WTC11 (cell line): ENCODE data around the gene TMEM204. TPM values are rescaled to one million over a fixed set of nuclear protein-coding genes. Genes with fewer than 3 reads are reported as not detected.

Source experiments
- ATAC-seq: fragments of 200-7000 bp; cut with Tn5 transposase; 2 replicates; pipeline ENCODE4 v1.10.0; 2021; ENCODE audit warnings: mild to moderate bottlenecking, moderate library complexity
- CTCF ChIA-PET: fragments of 300-600 bp; sonication (Branson Sonifier 250); formaldehyde crosslinking; loops from one replicate; lab custom pipeline; 2021; ENCODE audit warnings: antibody characterized with exemption; lab: Charles Lee
- POLR2A ChIA-PET: fragments of 350-600 bp; sonication (Branson Sonifier 250); formaldehyde crosslinking; loops from one replicate; lab custom pipeline; 2021; ENCODE audit warnings: antibody characterized with exemption; lab: Charles Lee
- DNase-seq: peaks from one replicate; pipeline ENCODE4 v3.0.0; 2021; ENCODE audit warnings: low spot score
- H3K27ac Mint-ChIP-seq: 2 replicates; pipeline ENCODE4 v1.8.0; 2021; ENCODE audit warnings: mixed read lengths
- H3K27me3 Mint-ChIP-seq: 2 replicates; pipeline ENCODE4 v1.8.0; 2021; ENCODE audit warnings: low read depth, mild to moderate bottlenecking, moderate library complexity, mixed read lengths
- H3K36me3 Mint-ChIP-seq: 2 replicates; pipeline ENCODE4 v1.8.0; 2021; ENCODE audit warnings: mixed read lengths
- H3K4me1 Mint-ChIP-seq: 2 replicates; pipeline ENCODE4 v1.8.0; 2022; ENCODE audit warnings: mixed read lengths
- H3K4me3 Mint-ChIP-seq: 2 replicates; pipeline ENCODE4 v1.8.0; 2021; ENCODE audit warnings: mild to moderate bottlenecking, moderate library complexity, mixed read lengths
- H3K9me3 Mint-ChIP-seq: 2 replicates; pipeline ENCODE4 v1.8.0; 2021; ENCODE audit warnings: mixed read lengths
- CREB1 ChIP-seq: sonication (generic); formaldehyde crosslinking; IDR thresholded peaks from 2 replicates; pipeline ENCODE4 v1.8.0; 2023; ENCODE audit warnings: mild to moderate bottlenecking, missing genetic modification reagents
- FOXP1 ChIP-seq: sonication (generic); formaldehyde crosslinking; IDR thresholded peaks from 2 replicates; pipeline ENCODE4 v1.8.0; 2022; ENCODE audit warnings: missing genetic modification reagents, mild to moderate bottlenecking, moderate library complexity, borderline replicate concordance
- KAT7 ChIP-seq: sonication (generic); formaldehyde crosslinking; IDR thresholded peaks from 2 replicates; pipeline ENCODE4 v1.8.1; 2023; ENCODE audit warnings: missing genetic modification reagents, mild to moderate bottlenecking, borderline replicate concordance
- OVOL2 ChIP-seq: fragments of 250-450 bp; sonication (Bioruptor Pico); IDR thresholded peaks from 2 replicates; pipeline ENCODE4 v1.9.0; 2021; ENCODE audit warnings: mild to moderate bottlenecking, borderline replicate concordance
- PRRX2 ChIP-seq: fragments of 250-450 bp; sonication (Bioruptor Pico); IDR thresholded peaks from 2 replicates; pipeline ENCODE4 v1.8.0; 2021; ENCODE audit warnings: mild to moderate bottlenecking
- TEAD4 ChIP-seq: sonication (generic); formaldehyde crosslinking; IDR thresholded peaks from 2 replicates; pipeline ENCODE4 v1.8.0; 2022; ENCODE audit warnings: mild to moderate bottlenecking, missing genetic modification reagents
- TP53 ChIP-seq: sonication (generic); formaldehyde crosslinking; IDR thresholded peaks from 2 replicates; pipeline ENCODE4 v1.8.1; 2023; ENCODE audit warnings: mild to moderate bottlenecking, missing genetic modification reagents
- ZNF219 ChIP-seq: sonication (generic); formaldehyde crosslinking; IDR thresholded peaks from 2 replicates; pipeline ENCODE4 v1.8.0; 2023; ENCODE audit warnings: missing genetic modification reagents, mild to moderate bottlenecking, borderline replicate concordance
- ZNF232 ChIP-seq: sonication (generic); formaldehyde crosslinking; IDR thresholded peaks from 2 replicates; pipeline ENCODE4 v1.8.0; 2022; ENCODE audit warnings: mild to moderate bottlenecking, missing genetic modification reagents
- ZNF423 ChIP-seq: fragments of 250-450 bp; sonication (Bioruptor Pico); IDR thresholded peaks from 2 replicates; pipeline ENCODE4 v2.1.2; 2022; ENCODE audit warnings: mild to moderate bottlenecking, moderate library complexity
- ZNF671 ChIP-seq: fragments of 250-450 bp; sonication (Bioruptor Pico); IDR thresholded peaks from 2 replicates; pipeline ENCODE4 v1.8.0; 2021; ENCODE audit warnings: mild to moderate bottlenecking
- total RNA-seq: library from RNA; stranded (reverse); gene quantifications from 3 replicates; pipeline ENCODE4 v1.2.3, GENCODE V29; 2021
- TF ChIP-seq, protein P1 (sequence below): fragments of 250-450 bp; sonication (Bioruptor Pico); IDR thresholded peaks from 2 replicates; pipeline ENCODE4 v1.8.0; 2021; ENCODE audit warnings: mild to moderate bottlenecking
- TF ChIP-seq, protein P2 (sequence below): sonication (generic); formaldehyde crosslinking; IDR thresholded peaks from 2 replicates; pipeline ENCODE4 v1.8.1; 2022; ENCODE audit warnings: mild to moderate bottlenecking, missing genetic modification reagents, moderate library complexity, borderline replicate concordance
- TF ChIP-seq, protein P3 (sequence below): sonication (generic); formaldehyde crosslinking; IDR thresholded peaks from 2 replicates; pipeline ENCODE4 v1.8.0; 2022; ENCODE audit warnings: mild to moderate bottlenecking, missing genetic modification reagents
- TF ChIP-seq, protein P4 (sequence below): fragments of 250-450 bp; sonication (Bioruptor Pico); IDR thresholded peaks from 2 replicates; pipeline ENCODE4 v2.1.2; 2022; ENCODE audit warnings: mild to moderate bottlenecking, moderate library complexity
- TF ChIP-seq, protein P5 (sequence below): sonication (generic); formaldehyde crosslinking; conservative IDR thresholded peaks from 2 replicates; pipeline ENCODE4 v1.8.1; 2023; ENCODE audit warnings: mild to moderate bottlenecking, low read depth, missing genetic modification reagents, moderate library complexity
- TF ChIP-seq, protein P6 (sequence below): sonication (generic); formaldehyde crosslinking; IDR thresholded peaks from 2 replicates; pipeline ENCODE4 v1.8.1; 2022; ENCODE audit warnings: missing genetic modification reagents, borderline replicate concordance
- TF ChIP-seq, protein P7 (sequence below): fragments of 250-450 bp; sonication (Bioruptor Pico); IDR thresholded peaks from 2 replicates; pipeline ENCODE4 v1.9.0; 2021; ENCODE audit warnings: mild to moderate bottlenecking, borderline replicate concordance
- TF ChIP-seq, protein P8 (sequence below): sonication (generic); formaldehyde crosslinking; IDR thresholded peaks from 2 replicates; pipeline ENCODE4 v1.8.1; 2023; ENCODE audit warnings: mild to moderate bottlenecking, missing genetic modification reagents
- TF ChIP-seq, protein P9 (sequence below): fragments of 250-450 bp; sonication (Bioruptor Pico); conservative IDR thresholded peaks from 2 replicates; pipeline ENCODE4 v1.9.0; 2021; ENCODE audit warnings: mild to moderate bottlenecking

TMEM204 gene
- total RNA-seq, 1 experiment from 2014 or later = 0.35 TPM

DNA sequence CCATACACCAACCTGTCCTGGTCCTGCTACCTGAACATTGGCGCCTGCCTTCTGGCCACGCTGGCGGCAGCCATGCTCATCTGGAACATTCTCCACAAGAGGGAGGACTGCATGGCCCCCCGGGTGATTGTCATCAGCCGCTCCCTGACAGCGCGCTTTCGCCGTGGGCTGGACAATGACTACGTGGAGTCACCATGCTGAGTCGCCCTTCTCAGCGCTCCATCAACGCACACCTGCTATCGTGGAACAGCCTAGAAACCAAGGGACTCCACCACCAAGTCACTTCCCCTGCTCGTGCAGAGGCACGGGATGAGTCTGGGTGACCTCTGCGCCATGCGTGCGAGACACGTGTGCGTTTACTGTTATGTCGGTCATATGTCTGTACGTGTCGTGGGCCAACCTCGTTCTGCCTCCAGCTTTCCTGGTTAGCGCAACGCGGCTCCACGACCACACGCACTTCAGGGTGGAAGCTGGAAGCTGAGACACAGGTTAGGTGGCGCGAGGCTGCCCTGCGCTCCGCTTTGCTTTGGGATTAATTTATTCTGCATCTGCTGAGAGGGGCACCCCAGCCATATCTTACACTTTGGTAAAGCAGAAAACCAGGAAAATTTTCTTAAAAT is 21.5 kb downstream of the TMEM204 start:
- H3K27me3 Mint-ChIP-seq = no peaks in the 10 kb centered on the region; the same call in 1 of the 2 replicates
- ChIA-PET CTCF (no interaction called here), POLR2A (no interaction called here)
- peaks cover 7% of the 10 kb centered on the region for H3K36me3 Mint-ChIP-seq
- ATAC-seq (no peak), DNase-seq (no peak)
- TF ChIP-seq, protein P1, sequence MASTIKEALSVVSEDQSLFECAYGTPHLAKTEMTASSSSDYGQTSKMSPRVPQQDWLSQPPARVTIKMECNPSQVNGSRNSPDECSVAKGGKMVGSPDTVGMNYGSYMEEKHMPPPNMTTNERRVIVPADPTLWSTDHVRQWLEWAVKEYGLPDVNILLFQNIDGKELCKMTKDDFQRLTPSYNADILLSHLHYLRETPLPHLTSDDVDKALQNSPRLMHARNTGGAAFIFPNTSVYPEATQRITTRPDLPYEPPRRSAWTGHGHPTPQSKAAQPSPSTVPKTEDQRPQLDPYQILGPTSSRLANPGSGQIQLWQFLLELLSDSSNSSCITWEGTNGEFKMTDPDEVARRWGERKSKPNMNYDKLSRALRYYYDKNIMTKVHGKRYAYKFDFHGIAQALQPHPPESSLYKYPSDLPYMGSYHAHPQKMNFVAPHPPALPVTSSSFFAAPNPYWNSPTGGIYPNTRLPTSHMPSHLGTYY (CRISPR knock-in tag) = no peak
- TF ChIP-seq ZNF219 (CRISPR knock-in tag) = no peak
- no peak for TF ChIP-seq TEAD4 (CRISPR knock-in tag)
- TF ChIP-seq OVOL2 (CRISPR knock-in tag) = no peak
- no peak for TF ChIP-seq ZNF423 (CRISPR knock-in tag)
- TF ChIP-seq, protein P2, sequence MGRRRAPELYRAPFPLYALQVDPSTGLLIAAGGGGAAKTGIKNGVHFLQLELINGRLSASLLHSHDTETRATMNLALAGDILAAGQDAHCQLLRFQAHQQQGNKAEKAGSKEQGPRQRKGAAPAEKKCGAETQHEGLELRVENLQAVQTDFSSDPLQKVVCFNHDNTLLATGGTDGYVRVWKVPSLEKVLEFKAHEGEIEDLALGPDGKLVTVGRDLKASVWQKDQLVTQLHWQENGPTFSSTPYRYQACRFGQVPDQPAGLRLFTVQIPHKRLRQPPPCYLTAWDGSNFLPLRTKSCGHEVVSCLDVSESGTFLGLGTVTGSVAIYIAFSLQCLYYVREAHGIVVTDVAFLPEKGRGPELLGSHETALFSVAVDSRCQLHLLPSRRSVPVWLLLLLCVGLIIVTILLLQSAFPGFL (CRISPR knock-in tag) = no peak
- TF ChIP-seq, protein P3, sequence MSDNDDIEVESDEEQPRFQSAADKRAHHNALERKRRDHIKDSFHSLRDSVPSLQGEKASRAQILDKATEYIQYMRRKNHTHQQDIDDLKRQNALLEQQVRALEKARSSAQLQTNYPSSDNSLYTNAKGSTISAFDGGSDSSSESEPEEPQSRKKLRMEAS (CRISPR knock-in tag) = no peak
- TF ChIP-seq, protein P4, sequence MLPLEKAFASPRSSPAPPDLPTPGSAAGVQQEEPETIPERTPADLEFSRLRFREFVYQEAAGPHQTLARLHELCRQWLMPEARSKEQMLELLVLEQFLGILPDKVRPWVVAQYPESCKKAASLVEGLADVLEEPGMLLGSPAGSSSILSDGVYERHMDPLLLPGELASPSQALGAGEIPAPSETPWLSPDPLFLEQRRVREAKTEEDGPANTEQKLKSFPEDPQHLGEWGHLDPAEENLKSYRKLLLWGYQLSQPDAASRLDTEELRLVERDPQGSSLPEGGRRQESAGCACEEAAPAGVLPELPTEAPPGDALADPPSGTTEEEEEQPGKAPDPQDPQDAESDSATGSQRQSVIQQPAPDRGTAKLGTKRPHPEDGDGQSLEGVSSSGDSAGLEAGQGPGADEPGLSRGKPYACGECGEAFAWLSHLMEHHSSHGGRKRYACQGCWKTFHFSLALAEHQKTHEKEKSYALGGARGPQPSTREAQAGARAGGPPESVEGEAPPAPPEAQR (CRISPR knock-in tag) = no peak
- no peak for TF ChIP-seq PRRX2 (CRISPR knock-in tag)
- no peak for TF ChIP-seq FOXP1
- no peak for TF ChIP-seq TP53
- TF ChIP-seq, protein P5, sequence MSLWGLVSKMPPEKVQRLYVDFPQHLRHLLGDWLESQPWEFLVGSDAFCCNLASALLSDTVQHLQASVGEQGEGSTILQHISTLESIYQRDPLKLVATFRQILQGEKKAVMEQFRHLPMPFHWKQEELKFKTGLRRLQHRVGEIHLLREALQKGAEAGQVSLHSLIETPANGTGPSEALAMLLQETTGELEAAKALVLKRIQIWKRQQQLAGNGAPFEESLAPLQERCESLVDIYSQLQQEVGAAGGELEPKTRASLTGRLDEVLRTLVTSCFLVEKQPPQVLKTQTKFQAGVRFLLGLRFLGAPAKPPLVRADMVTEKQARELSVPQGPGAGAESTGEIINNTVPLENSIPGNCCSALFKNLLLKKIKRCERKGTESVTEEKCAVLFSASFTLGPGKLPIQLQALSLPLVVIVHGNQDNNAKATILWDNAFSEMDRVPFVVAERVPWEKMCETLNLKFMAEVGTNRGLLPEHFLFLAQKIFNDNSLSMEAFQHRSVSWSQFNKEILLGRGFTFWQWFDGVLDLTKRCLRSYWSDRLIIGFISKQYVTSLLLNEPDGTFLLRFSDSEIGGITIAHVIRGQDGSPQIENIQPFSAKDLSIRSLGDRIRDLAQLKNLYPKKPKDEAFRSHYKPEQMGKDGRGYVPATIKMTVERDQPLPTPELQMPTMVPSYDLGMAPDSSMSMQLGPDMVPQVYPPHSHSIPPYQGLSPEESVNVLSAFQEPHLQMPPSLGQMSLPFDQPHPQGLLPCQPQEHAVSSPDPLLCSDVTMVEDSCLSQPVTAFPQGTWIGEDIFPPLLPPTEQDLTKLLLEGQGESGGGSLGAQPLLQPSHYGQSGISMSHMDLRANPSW = no peak
- no peak for TF ChIP-seq ZNF232 (CRISPR knock-in tag)
- no peak for TF ChIP-seq CREB1 (CRISPR knock-in tag)
- TF ChIP-seq, protein P6, sequence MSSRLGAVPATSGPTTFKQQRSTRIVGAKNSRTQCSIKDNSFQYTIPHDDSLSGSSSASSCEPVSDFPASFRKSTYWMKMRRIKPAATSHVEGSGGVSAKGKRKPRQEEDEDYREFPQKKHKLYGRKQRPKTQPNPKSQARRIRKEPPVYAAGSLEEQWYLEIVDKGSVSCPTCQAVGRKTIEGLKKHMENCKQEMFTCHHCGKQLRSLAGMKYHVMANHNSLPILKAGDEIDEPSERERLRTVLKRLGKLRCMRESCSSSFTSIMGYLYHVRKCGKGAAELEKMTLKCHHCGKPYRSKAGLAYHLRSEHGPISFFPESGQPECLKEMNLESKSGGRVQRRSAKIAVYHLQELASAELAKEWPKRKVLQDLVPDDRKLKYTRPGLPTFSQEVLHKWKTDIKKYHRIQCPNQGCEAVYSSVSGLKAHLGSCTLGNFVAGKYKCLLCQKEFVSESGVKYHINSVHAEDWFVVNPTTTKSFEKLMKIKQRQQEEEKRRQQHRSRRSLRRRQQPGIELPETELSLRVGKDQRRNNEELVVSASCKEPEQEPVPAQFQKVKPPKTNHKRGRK (CRISPR knock-in tag) = no peak
- TF ChIP-seq ZNF671 (CRISPR knock-in tag) = no peak
- TF ChIP-seq, protein P7, sequence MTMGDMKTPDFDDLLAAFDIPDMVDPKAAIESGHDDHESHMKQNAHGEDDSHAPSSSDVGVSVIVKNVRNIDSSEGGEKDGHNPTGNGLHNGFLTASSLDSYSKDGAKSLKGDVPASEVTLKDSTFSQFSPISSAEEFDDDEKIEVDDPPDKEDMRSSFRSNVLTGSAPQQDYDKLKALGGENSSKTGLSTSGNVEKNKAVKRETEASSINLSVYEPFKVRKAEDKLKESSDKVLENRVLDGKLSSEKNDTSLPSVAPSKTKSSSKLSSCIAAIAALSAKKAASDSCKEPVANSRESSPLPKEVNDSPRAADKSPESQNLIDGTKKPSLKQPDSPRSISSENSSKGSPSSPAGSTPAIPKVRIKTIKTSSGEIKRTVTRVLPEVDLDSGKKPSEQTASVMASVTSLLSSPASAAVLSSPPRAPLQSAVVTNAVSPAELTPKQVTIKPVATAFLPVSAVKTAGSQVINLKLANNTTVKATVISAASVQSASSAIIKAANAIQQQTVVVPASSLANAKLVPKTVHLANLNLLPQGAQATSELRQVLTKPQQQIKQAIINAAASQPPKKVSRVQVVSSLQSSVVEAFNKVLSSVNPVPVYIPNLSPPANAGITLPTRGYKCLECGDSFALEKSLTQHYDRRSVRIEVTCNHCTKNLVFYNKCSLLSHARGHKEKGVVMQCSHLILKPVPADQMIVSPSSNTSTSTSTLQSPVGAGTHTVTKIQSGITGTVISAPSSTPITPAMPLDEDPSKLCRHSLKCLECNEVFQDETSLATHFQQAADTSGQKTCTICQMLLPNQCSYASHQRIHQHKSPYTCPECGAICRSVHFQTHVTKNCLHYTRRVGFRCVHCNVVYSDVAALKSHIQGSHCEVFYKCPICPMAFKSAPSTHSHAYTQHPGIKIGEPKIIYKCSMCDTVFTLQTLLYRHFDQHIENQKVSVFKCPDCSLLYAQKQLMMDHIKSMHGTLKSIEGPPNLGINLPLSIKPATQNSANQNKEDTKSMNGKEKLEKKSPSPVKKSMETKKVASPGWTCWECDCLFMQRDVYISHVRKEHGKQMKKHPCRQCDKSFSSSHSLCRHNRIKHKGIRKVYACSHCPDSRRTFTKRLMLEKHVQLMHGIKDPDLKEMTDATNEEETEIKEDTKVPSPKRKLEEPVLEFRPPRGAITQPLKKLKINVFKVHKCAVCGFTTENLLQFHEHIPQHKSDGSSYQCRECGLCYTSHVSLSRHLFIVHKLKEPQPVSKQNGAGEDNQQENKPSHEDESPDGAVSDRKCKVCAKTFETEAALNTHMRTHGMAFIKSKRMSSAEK (CRISPR knock-in tag) = no peak
- TF ChIP-seq, protein P8, sequence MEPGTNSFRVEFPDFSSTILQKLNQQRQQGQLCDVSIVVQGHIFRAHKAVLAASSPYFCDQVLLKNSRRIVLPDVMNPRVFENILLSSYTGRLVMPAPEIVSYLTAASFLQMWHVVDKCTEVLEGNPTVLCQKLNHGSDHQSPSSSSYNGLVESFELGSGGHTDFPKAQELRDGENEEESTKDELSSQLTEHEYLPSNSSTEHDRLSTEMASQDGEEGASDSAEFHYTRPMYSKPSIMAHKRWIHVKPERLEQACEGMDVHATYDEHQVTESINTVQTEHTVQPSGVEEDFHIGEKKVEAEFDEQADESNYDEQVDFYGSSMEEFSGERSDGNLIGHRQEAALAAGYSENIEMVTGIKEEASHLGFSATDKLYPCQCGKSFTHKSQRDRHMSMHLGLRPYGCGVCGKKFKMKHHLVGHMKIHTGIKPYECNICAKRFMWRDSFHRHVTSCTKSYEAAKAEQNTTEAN (CRISPR knock-in tag) = no peak
- TF ChIP-seq, protein P9, sequence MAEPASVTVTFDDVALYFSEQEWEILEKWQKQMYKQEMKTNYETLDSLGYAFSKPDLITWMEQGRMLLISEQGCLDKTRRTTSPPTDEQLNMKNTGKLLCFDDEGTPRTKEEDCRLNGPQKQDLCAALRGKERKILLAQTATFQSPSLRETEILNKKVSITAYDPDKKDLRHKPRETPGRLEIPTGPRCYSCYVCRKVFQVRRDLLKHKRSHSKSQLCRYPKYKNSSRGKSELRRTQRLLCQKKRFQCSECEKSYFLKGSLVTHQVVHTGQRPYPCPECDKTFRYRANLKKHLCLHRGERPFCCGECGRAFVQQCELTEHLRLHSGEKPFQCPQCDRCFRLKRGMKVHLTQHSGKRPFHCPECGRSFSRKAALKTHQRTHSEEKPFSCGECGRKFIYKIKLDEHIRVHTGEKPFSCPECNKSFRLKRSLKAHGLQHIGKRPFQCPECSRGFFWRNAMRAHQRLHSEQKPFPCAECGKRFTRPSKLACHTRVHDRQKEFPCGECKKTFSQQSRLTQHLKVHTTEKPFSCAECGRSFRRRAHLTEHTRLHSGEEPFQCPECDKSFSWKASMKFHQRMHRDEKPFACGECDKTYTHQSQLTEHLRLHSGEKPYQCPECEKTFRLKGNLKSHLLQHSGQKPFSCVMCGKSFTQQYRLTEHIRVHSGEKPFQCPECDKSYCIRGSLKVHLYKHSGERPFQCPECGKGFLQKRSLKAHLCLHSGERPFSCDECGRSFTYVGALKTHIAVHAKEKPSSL (CRISPR knock-in tag) = no peak
- no peak for TF ChIP-seq KAT7 (CRISPR knock-in tag)
- peaks cover 19% of the 10 kb centered on the region for H3K4me1 Mint-ChIP-seq
- H3K27ac Mint-ChIP-seq = no peak overlapping the region
- H3K9me3 Mint-ChIP-seq = no peaks in the 10 kb centered on the region
- no peak overlapping the region for H3K4me3 Mint-ChIP-seq
